ENCODE measurements around the gene MUC4.

Gene MUC4

DNA sequence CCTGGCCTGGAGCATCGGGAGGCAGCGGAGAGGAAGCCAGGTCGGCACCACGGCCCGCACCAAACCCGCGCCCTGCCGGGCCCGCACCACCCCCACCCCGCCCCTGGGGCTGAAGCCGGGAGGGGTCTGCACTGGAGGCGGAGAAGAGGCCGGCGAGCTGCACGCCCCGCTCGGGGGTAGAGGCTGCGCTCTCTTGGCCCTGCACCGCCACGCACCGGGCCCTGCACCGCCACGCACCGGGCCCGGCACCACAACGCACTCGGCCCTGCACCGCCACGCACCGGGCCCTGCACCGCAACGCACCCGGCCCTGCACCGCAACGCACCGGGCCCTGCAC, 49.5 kb downstream of the MUC4 start:
- TF ChIP-seq, protein P1, sequence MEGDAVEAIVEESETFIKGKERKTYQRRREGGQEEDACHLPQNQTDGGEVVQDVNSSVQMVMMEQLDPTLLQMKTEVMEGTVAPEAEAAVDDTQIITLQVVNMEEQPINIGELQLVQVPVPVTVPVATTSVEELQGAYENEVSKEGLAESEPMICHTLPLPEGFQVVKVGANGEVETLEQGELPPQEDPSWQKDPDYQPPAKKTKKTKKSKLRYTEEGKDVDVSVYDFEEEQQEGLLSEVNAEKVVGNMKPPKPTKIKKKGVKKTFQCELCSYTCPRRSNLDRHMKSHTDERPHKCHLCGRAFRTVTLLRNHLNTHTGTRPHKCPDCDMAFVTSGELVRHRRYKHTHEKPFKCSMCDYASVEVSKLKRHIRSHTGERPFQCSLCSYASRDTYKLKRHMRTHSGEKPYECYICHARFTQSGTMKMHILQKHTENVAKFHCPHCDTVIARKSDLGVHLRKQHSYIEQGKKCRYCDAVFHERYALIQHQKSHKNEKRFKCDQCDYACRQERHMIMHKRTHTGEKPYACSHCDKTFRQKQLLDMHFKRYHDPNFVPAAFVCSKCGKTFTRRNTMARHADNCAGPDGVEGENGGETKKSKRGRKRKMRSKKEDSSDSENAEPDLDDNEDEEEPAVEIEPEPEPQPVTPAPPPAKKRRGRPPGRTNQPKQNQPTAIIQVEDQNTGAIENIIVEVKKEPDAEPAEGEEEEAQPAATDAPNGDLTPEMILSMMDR (IDR thresholded peaks at IDR 0.05): no peak
- Histone ChIP-seq H3K27ac (no peak overlapping the region), H3K4me3 (no peak overlapping the region)
- DNase-seq (ENCODE audit: low spot score): no peak

DNA sequence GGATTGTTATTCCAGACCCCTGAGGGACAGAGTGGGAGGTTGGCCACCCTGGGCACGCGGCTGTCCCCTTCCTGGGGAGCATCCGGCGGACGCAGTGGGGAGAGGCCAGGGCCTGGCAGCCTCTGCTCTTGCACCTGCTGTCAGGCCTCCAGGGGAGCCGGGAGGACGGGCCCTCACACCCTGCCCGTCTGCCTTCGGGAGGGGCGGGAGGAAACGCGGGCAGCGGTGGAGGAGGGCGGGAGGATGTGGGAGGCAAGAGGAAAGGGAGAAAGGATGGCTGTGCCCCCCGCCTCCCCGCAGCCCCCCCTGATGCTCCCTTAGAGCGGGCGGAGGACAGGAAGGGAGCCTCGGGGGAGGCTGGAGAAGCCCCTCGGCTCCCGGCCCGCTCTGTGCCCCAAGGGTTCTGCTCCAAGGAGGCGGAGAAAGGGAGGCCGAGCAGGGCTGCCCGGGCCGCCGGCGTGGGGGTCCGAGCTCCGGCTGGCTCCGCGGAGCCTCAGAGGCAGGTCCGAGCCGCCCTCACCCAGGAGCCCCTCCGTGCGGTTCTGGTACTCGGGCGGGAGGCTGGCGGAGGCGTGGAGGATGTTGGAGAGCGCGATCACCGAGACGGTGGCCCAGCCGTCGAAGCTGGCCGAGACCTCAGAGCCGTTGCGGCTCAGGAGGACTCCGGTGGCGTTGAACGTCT, 50.0 kb downstream of the MUC4 start:
- TF ChIP-seq, protein P1 (IDR thresholded peaks at IDR 0.05): no peak
- Histone ChIP-seq H3K4me3 (no peak overlapping the region), H3K27ac (no peak overlapping the region)
- DNase-seq (ENCODE audit: low spot score): no peak

DNA sequence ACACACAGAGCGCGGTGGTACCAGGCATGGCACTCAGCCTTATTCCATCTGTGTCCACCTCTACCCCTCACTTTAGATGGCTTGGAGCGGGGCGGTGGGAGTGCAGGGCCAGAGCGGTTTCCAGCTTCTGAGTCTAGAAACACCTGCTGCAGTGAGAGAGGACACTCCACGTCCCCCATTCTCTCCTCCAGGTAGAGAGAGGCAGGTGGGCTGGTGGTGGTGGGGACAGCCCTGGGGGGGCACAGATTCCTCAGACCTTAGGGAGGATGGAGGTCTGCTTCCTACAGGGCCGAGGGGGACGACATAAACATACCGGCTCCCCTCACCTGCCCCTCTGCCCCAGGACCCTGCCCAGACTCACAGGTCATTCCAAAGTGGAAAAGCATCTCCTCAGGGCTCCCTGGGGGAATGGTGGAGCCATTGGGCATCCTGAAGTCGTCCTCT, 50.6 kb downstream of the MUC4 start:
- H3K4me3 ChIP-seq: no peak overlapping the region

DNA sequence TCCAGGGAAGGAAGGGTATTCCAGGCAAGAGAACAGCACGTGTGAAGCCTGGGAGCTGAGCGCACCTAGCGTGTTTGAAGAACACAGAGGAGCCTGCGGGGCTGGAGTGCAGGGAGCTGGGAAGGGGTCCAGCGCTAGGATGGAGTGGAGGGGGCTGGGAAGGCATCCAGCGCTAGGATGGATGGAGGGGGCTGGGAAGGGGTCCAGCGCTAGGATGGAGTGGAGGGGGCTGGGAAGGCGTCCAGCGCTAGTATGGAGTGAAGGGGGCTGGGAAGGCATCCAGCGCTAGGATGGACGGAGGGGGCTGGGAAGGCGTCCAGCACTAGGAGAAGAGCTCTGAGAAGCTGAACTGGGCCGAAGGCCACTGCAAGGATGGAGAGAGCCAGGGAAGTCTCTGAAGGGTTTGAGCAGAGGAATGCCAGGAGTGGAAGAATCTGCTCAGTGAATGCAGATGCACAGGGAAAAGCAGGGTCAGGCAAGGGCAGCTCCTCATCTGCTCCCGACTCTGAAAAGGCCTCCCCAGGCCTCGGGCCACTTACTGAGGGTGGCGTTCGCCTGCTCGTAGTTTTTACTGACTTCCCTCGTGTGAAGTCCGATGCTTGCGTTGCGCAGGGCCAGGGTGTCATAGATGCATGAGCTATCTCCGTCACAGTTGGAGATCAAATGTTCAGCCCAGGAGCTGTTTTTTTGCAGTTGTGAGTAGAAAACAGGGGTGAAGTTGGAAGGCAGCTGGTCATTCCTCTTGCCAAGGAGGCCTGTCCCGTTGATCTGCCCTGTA, 51.2 kb downstream of the MUC4 start:
- DNase-seq (ENCODE audit: low spot score): no peak
- Histone ChIP-seq H3K4me3 (no peak overlapping the region), H3K27ac (no peak overlapping the region)
- TF ChIP-seq, protein P1 (IDR thresholded peaks at IDR 0.05): no peak

More for the DNA sequence above, 50.6 kb downstream of the MUC4 start:
- H3K27ac ChIP-seq: no peak overlapping the region
- DNase-seq (ENCODE audit: low spot score): no peak
- TF ChIP-seq, protein P1 (IDR thresholded peaks at IDR 0.05): no peak

DNA sequence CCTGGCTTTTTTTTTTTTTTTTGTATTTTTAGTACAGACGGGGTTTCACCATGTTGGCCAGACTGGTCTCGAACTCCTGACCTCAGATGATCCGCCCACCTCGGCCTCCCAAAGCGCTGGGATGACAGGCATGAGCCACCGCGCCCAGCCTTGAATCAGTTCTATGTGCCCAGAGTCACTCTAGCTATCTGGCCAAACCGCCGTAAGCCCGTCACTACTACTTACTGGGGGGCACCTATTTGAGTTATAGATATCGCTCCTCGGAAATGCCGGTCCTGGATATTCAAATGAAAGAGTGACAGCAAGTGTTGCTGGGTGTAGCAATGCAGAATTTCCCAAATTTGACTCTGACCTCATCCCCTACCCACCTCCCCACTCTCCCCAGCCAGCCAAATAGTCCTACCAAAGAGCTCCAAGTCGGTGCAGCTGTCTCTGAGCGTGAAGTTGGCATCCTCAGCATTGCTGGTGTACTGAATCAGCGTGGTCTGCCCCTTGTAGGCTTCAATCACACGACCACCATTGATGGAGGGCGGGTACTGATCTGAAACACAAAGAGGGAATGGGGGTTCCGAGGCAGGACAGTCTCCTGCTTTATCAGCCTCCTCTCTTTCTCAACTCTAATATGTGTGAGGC, 52.9 kb downstream of the MUC4 start:
- Histone ChIP-seq H3K4me3 (no peak overlapping the region), H3K27ac (no peak overlapping the region)
- no peak for DNase-seq (ENCODE audit: low spot score)

GRCh38 chr3:195757827-195758226, 53.9 kb downstream of the MUC4 start:
- no peak for DNase-seq (ENCODE audit: low spot score)
- no peak overlapping the region for H3K27ac ChIP-seq
- TF ChIP-seq, protein P1 (IDR thresholded peaks at IDR 0.05): no peak
- H3K4me3 ChIP-seq: no peak overlapping the region

More for the DNA sequence above, 52.9 kb downstream of the MUC4 start:
- TF ChIP-seq, protein P1 (IDR thresholded peaks at IDR 0.05): no peak

All from coronary artery (tissue), 2 donors.